Stimulated activated naive CD4-positive, alpha-beta T cell (primary cell): ENCODE results near the gene C12orf75.

Experiments
- DNase-seq, 6 experiments: peaks; one replicate each; lab custom pipeline; 2025; lab: John Stamatoyannopoulos, UW

Gene C12orf75

DNA sequence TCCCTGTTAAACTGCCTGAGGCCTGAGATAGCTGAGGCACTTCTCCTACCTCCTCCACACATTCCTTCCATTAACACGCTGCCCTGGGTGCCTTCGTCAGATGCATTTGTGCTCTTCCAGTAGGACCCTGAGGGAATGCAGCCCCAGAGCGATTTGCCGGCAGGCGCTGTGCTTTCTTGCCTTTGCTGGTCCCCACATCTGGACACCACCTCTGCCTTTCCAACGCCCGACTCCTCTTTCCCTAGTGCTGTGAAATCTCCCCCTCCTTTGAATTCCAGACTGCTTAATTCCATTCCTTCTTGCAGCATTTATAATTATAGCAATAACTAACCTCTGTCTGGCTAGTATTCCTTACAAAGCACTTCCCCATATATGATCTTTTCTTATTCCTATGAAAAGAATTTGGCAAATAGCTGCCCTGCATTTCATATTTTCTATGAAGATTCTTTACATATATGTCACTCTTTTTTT is 88.4 kb downstream of the C12orf75 start:
- DNase-seq, result no peak

GRCh38 chr12:105419606-105420005 is 89.1 kb downstream of the C12orf75 start:
- no peak for DNase-seq

GRCh38 chr12:105420046-105420445 is 89.6 kb downstream of the C12orf75 start:
- no peak for DNase-seq

DNA sequence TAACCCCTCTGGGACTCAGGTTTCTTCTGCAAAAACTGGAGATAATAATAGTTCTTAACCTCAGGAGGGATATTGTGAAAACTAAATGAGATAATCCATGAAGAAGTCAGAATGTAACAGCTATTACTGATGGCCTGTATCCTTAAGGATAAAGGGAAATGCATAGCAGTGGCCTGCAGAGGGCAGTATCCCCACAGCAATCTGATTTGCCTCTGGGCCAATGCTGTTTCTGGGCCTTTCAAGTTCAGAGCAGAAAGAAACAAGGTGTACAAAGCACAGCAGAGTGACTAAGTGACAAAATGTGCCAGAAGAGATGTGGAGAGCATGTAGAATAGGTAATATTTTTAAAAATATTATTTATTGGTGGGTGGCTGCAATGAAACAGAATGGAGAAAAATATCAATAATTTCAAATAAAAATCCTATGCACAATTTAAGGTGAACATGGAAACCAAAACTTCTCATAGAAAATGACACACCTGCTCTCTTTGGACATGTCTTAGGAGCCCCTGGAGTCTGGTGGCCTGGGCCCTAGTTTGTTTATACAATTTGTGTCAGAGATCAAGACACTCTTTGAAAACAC is 90.3 kb downstream of the C12orf75 start:
- DNase-seq, result peak; percentile 4 to 53 (median 32)
